Osteocyte (in vitro differentiated cells): ENCODE data around the gene CYP2C18. TPM values are rescaled to one million over a fixed set of nuclear protein-coding genes. Genes with fewer than 3 reads are reported as not detected.
"Not testable (repeated sequence)": the region's sequence is repeated elsewhere in the genome, so short reads cannot be mapped to it uniquely, and the experiment has no call there.

Experiments
- DNase-seq: peaks from one replicate; pipeline ENCODE4 v3.0.0; 2021; ENCODE audit warnings: mixed read lengths; ENCODE audit not compliant: unreplicated experiment; ENCODE audit errors: extremely low spot score
- H3K27ac Mint-ChIP-seq: one replicate; pipeline ENCODE4 v1.8.0; 2021; ENCODE audit warnings: mild to moderate bottlenecking, mixed read lengths; ENCODE audit not compliant: unreplicated experiment
- H3K27me3 Mint-ChIP-seq: one replicate; pipeline ENCODE4 v1.8.0; 2021; ENCODE audit warnings: mixed read lengths; ENCODE audit not compliant: unreplicated experiment
- H3K36me3 Mint-ChIP-seq: one replicate; pipeline ENCODE4 v1.8.0; 2021; ENCODE audit warnings: mixed read lengths; ENCODE audit not compliant: unreplicated experiment
- H3K4me1 Mint-ChIP-seq: one replicate; pipeline ENCODE4 v1.8.0; 2021; ENCODE audit warnings: mixed read lengths; ENCODE audit not compliant: unreplicated experiment
- H3K4me3 Mint-ChIP-seq: one replicate; pipeline ENCODE4 v1.8.0; 2021; ENCODE audit warnings: mild to moderate bottlenecking, moderate library complexity, mixed read lengths; ENCODE audit not compliant: unreplicated experiment
- H3K9me3 Mint-ChIP-seq: one replicate; pipeline ENCODE4 v1.8.0; 2021; ENCODE audit warnings: mixed read lengths; ENCODE audit not compliant: unreplicated experiment
- CTCF ChIP-seq: fragments of 200-600 bp; sonication (generic); IDR thresholded peaks from 2 replicates; pipeline ENCODE4 v1.5.0; 2021; ENCODE audit warnings: antibody characterized with exemption, mild to moderate bottlenecking, moderate library complexity
- total RNA-seq: library from RNA; stranded (reverse); gene quantifications from 2 replicates; pipeline ENCODE4 v1.2.1, GENCODE V29; 2021

CYP2C18 gene
- total RNA-seq, 1 donor from 2014 or later: not detected

GRCh38 chr10:94747137-94747536 lies 63.6 kb downstream of the CYP2C18 start:
- H3K36me3 Mint-ChIP-seq: no peaks in the 10 kb centered on the region
- H3K27me3 Mint-ChIP-seq: no peaks in the 10 kb centered on the region
- H3K9me3 Mint-ChIP-seq: peaks cover 19% of the 10 kb centered on the region
- TF ChIP-seq CTCF: no peak
- no peak overlapping the region for H3K27ac Mint-ChIP-seq
- DNase-seq: no peak
- H3K4me3 Mint-ChIP-seq: no peak overlapping the region
- no peaks in the 10 kb centered on the region for H3K4me1 Mint-ChIP-seq

GRCh38 chr10:94747838-94748237 lies 64.3 kb downstream of the CYP2C18 start:
- TF ChIP-seq CTCF: no peak
- Mint-ChIP-seq H3K9me3 (peaks cover 12% of the 10 kb centered on the region), H3K27me3 (no peaks in the 10 kb centered on the region), H3K27ac (no peak overlapping the region), H3K4me3 (no peak overlapping the region), H3K4me1 (no peaks in the 10 kb centered on the region), H3K36me3 (no peaks in the 10 kb centered on the region)
- DNase-seq: no peak

- no peak for DNase-seq
- Mint-ChIP-seq H3K4me3 (no peak overlapping the region), H3K27me3 (no peaks in the 10 kb centered on the region), H3K4me1 (no peaks in the 10 kb centered on the region), H3K36me3 (no peaks in the 10 kb centered on the region), H3K9me3 (no peaks in the 10 kb centered on the region), H3K27ac (no peak overlapping the region)
- no peak for TF ChIP-seq CTCF
These were observed 74.4 kb downstream of the CYP2C18 start for GRCh38 chr10:94757916-94758315.

GRCh38 chr10:94760586-94761178 lies 77.2 kb downstream of the CYP2C18 start:
- no peak for TF ChIP-seq CTCF
- Mint-ChIP-seq H3K4me1 (no peaks in the 10 kb centered on the region), H3K27ac (no peak overlapping the region), H3K36me3 (no peaks in the 10 kb centered on the region), H3K27me3 (no peaks in the 10 kb centered on the region), H3K9me3 (no peaks in the 10 kb centered on the region), H3K4me3 (no peak overlapping the region)
- DNase-seq: no peak

- TF ChIP-seq CTCF: no peak
These were observed 78.9 kb downstream of the CYP2C18 start, which contains the start of gene CYP2C19 for GRCh38 chr10:94762393-94762792. CYP2C19 (plus strand) TSS chr10:94762681; CDS start chr10:94762706, 25 bp downstream.

GRCh38 chr10:94775425-94775824 lies 91.9 kb downstream of the CYP2C18 start:
- not testable (repeated sequence) for H3K27me3 Mint-ChIP-seq, H3K4me3 Mint-ChIP-seq, H3K4me1 Mint-ChIP-seq, H3K27ac Mint-ChIP-seq, H3K9me3 Mint-ChIP-seq, H3K36me3 Mint-ChIP-seq, DNase-seq

More at GRCh38 chr10:94762393-94762792, 78.9 kb downstream of the CYP2C18 start, which contains the start of gene CYP2C19:
- Mint-ChIP-seq H3K27ac (no peak within 1 kb of the TSS), H3K27me3 (no peaks in the 10 kb centered on the region), H3K4me1 (no peaks in the 10 kb centered on the region), H3K9me3 (no peaks in the 10 kb centered on the region), H3K4me3 (no peak within 1 kb of the TSS), H3K36me3 (no peaks in the 10 kb centered on the region)
- no peak for DNase-seq
